GM23338 (cell line): Measurements from ENCODE around the gene TYROBP. TPM values are rescaled to one million over a fixed set of nuclear protein-coding genes. Genes with fewer than 3 reads are reported as not detected.

ENCODE experiments used
- ATAC-seq: fragments of 200-7000 bp; cut with Tn5 transposase; 3 replicates; pipeline ENCODE4 v1.9.1; 2020
- DNase-seq: peaks from one replicate; pipeline ENCODE4 v3.0.0-alpha.2; 2015; ENCODE audit warnings: low spot score
- H2AFZ ChIP-seq: fragments of 200-600 bp; sonication (generic); 2 replicates; pipeline ENCODE4 v1.8.0; 2016; ENCODE audit warnings: antibody characterized with exemption, mild to moderate bottlenecking, moderate library complexity
- H3F3A ChIP-seq: fragments of 200-600 bp; sonication (generic); replicated peaks from 2 replicates; pipeline ENCODE4 v1.8.0; 2017; ENCODE audit warnings: antibody characterized with exemption, mixed run types, low read depth
- H3K27ac ChIP-seq: fragments of 200-600 bp; sonication (generic); 2 replicates; pipeline ENCODE4 v1.6.1; 2016; ENCODE audit warnings: low read depth
- H3K27me3 ChIP-seq: fragments of 200-600 bp; sonication (generic); 2 replicates; pipeline ENCODE4 v1.8.0; 2016; ENCODE audit warnings: mild to moderate bottlenecking, mixed run types, moderate library complexity; ENCODE audit not compliant: insufficient read depth
- H3K36me3 ChIP-seq: fragments of 200-600 bp; sonication (generic); 2 replicates; pipeline ENCODE4 v1.8.0; 2016; ENCODE audit warnings: mild to moderate bottlenecking; ENCODE audit not compliant: insufficient read depth
- H3K4me1 ChIP-seq: fragments of 200-600 bp; sonication (generic); 2 replicates; pipeline ENCODE4 v1.8.0; 2016; ENCODE audit warnings: mild to moderate bottlenecking, moderate library complexity; ENCODE audit not compliant: insufficient read depth
- H3K4me2 ChIP-seq: fragments of 200-600 bp; sonication (generic); 2 replicates; pipeline ENCODE4 v1.7.1; 2017; ENCODE audit warnings: mixed run types
- H3K4me3 ChIP-seq: fragments of 200-600 bp; sonication (generic); 2 replicates; pipeline ENCODE4 v1.6.1; 2016; ENCODE audit warnings: mixed run types
- H3K79me2 ChIP-seq: fragments of 200-600 bp; sonication (generic); replicated peaks from 2 replicates; pipeline ENCODE4 v1.8.0; 2017; ENCODE audit warnings: mild to moderate bottlenecking; ENCODE audit not compliant: insufficient read depth
- H3K9me2 ChIP-seq: fragments of 200-600 bp; sonication (generic); 2 replicates; pipeline ENCODE4 v1.8.0; 2017; ENCODE audit not compliant: insufficient read depth
- H4K20me1 ChIP-seq: fragments of 200-600 bp; sonication (generic); replicated peaks from 2 replicates; pipeline ENCODE4 v1.8.0; 2017; ENCODE audit warnings: mild to moderate bottlenecking; ENCODE audit not compliant: insufficient read depth
- H3K27ac Mint-ChIP-seq: 2 replicates; pipeline ENCODE4 v1.8.0; 2020; ENCODE audit warnings: inconsistent platforms, mild to moderate bottlenecking, moderate library complexity, mixed read lengths
- H3K27me3 Mint-ChIP-seq: 3 replicates; pipeline ENCODE4 v1.8.0; 2022; ENCODE audit warnings: low read depth, mild to moderate bottlenecking, moderate library complexity, mixed read lengths, inconsistent platforms; ENCODE audit not compliant: insufficient read depth, poor library complexity
- H3K36me3 Mint-ChIP-seq: 3 replicates; pipeline ENCODE4 v1.8.0; 2021; ENCODE audit warnings: low read depth, mild to moderate bottlenecking, inconsistent platforms, moderate library complexity, mixed read lengths
- H3K4me1 Mint-ChIP-seq: 3 replicates; pipeline ENCODE4 v1.8.0; 2020; ENCODE audit warnings: mild to moderate bottlenecking, inconsistent platforms, mixed read lengths
- H3K4me3 Mint-ChIP-seq: 3 replicates; pipeline ENCODE4 v1.8.0; 2021; ENCODE audit warnings: moderate library complexity, mild to moderate bottlenecking, inconsistent platforms, mixed read lengths
- H3K9me3 Mint-ChIP-seq: 3 replicates; pipeline ENCODE4 v1.8.0; 2020; ENCODE audit warnings: moderate library complexity, mild to moderate bottlenecking, inconsistent platforms, mixed read lengths
- JUNB ChIP-seq: IDR thresholded peaks from one replicate; pipeline ENCODE4 v1.6.1; 2016; ENCODE audit warnings: antibody characterized with exemption; ENCODE audit not compliant: unreplicated experiment
- REST ChIP-seq: IDR thresholded peaks from one replicate; pipeline ENCODE4 v1.6.1; 2018; ENCODE audit warnings: antibody characterized with exemption; ENCODE audit not compliant: unreplicated experiment
- STAT1 ChIP-seq: IDR thresholded peaks from one replicate; pipeline ENCODE4 v1.6.1; 2016; ENCODE audit warnings: antibody characterized with exemption; ENCODE audit not compliant: unreplicated experiment
- ZNF114 ChIP-seq: fragments of 250-450 bp; sonication (Bioruptor Pico); IDR thresholded peaks from 2 replicates; pipeline ENCODE4 v1.5.0; 2020; ENCODE audit warnings: mild to moderate bottlenecking, moderate library complexity
- ZNF331 ChIP-seq: fragments of 250-450 bp; sonication (Bioruptor Pico); IDR thresholded peaks from 2 replicates; pipeline ENCODE4 v1.5.0; 2020; ENCODE audit warnings: low read depth, mild to moderate bottlenecking, moderate library complexity
- polyA plus RNA-seq: library from polyadenylated mRNA; unstranded; fragments of >200 nt; fragmentation: Nextera tagmentation; extraction: Ambion mirVana; gene quantifications from 2 replicates; pipeline ENCODE4 v1.2.1, GENCODE V29; 2016
- total RNA-seq: library from RNA; depleted of rRNA; stranded (reverse); fragments of >200 nt; shearing (Covaris generic); gene quantifications from 2 replicates; pipeline ENCODE4 v1.2.3, GENCODE V29; 2014
- TF ChIP-seq, protein P1 (sequence below), 2 experiments: fragments of 200-600 bp in 1 of 2; sonication (generic) in 1 of 2; conservative IDR thresholded peaks; 2 replicates each; pipeline versions ENCODE4 v1.5.1 to v1.6.1; 2016 to 2017; ENCODE audit warnings: antibody characterized with exemption in 2 of 2, low read depth in 2 of 2, mild to moderate bottlenecking in 2 of 2, moderate library complexity in 1 of 2

Gene TYROBP
- total and polyA plus RNA-seq, 2 experiments from 2014 or later, result not detected

- no peak for ATAC-seq
- H3K4me3 Mint-ChIP-seq, result peak overlapping the region; percentile 26; the same call in 1 of the 3 replicates
- no peak overlapping the region for H2AFZ ChIP-seq
Observed at GRCh38 chr19:35859414-35859813, 48.7 kb downstream of the TYROBP start.

GRCh38 chr19:35858311-35858710 lies 49.8 kb downstream of the TYROBP start:
- Histone ChIP-seq H4K20me1 (no peaks in the 10 kb centered on the region), H3K27me3 (peaks cover 76% of the 10 kb centered on the region), H3F3A (0 out of 2 replicates have a peak, but pooled peaks cover 3% of the 10 kb centered on the region), H3K79me2 (no peaks in the 10 kb centered on the region), H3K4me3 (no peak overlapping the region), H3K9me2 (no peaks in the 10 kb centered on the region), H3K27ac (no peak overlapping the region), H3K4me2 (no peak overlapping the region), H2AFZ (no peak overlapping the region), H3K36me3 (no peaks in the 10 kb centered on the region; the same call in 1 of the 2 replicates), H3K4me1 (peaks cover 23% of the 10 kb centered on the region)
- no peak overlapping the region for H3K27ac Mint-ChIP-seq
- H3K27me3 Mint-ChIP-seq, result peaks cover 69% of the 10 kb centered on the region
- H3K36me3 Mint-ChIP-seq, result no peaks in the 10 kb centered on the region; the same call in 2 of the 3 replicates
- H3K4me1 Mint-ChIP-seq, result peaks cover 31% of the 10 kb centered on the region
- no peak overlapping the region; the same call in 2 of the 3 replicates for H3K4me3 Mint-ChIP-seq
- DNase-seq (no peak), ATAC-seq (no peak)
- no peaks in the 10 kb centered on the region for H3K9me3 Mint-ChIP-seq
- no peak for TF ChIP-seq ZNF331

More at GRCh38 chr19:35859414-35859813, 48.7 kb downstream of the TYROBP start:
- H3K4me2 ChIP-seq, result no peak overlapping the region
- TF ChIP-seq JUNB, result no peak
- TF ChIP-seq REST, result no peak
- TF ChIP-seq, protein P1, sequence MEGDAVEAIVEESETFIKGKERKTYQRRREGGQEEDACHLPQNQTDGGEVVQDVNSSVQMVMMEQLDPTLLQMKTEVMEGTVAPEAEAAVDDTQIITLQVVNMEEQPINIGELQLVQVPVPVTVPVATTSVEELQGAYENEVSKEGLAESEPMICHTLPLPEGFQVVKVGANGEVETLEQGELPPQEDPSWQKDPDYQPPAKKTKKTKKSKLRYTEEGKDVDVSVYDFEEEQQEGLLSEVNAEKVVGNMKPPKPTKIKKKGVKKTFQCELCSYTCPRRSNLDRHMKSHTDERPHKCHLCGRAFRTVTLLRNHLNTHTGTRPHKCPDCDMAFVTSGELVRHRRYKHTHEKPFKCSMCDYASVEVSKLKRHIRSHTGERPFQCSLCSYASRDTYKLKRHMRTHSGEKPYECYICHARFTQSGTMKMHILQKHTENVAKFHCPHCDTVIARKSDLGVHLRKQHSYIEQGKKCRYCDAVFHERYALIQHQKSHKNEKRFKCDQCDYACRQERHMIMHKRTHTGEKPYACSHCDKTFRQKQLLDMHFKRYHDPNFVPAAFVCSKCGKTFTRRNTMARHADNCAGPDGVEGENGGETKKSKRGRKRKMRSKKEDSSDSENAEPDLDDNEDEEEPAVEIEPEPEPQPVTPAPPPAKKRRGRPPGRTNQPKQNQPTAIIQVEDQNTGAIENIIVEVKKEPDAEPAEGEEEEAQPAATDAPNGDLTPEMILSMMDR (conservative IDR thresholded peaks at IDR 0.05; ENCODE audit: low read depth in 2 of 2), result no peak
- no peak for TF ChIP-seq ZNF114 (CRISPR knock-in tag)
- TF ChIP-seq STAT1, result no peak
- no peaks in the 10 kb centered on the region for H3K79me2 ChIP-seq
- Mint-ChIP-seq H3K27me3 (peaks cover 73% of the 10 kb centered on the region), H3K36me3 (peaks cover 4% of the 10 kb centered on the region; the same call in 2 of the 3 replicates), H3K9me3 (no peaks in the 10 kb centered on the region), H3K4me1 (peaks cover 31% of the 10 kb centered on the region), H3K27ac (no peak overlapping the region)
- no peak for DNase-seq
- H4K20me1 ChIP-seq, result no peaks in the 10 kb centered on the region
- no peak overlapping the region for H3K4me3 ChIP-seq
- H3K36me3 ChIP-seq, result no peaks in the 10 kb centered on the region; the same call in 1 of the 2 replicates
- H3K27me3 ChIP-seq, result peaks cover 74% of the 10 kb centered on the region
- peaks cover 23% of the 10 kb centered on the region for H3K4me1 ChIP-seq
- H3K9me2 ChIP-seq, result no peaks in the 10 kb centered on the region
- 0 out of 2 replicates have a peak, but pooled peaks cover 3% of the 10 kb centered on the region for H3F3A ChIP-seq
- no peak overlapping the region for H3K27ac ChIP-seq
